Hepatocyte (in vitro differentiated cells): ENCODE measurements around the gene IQCF2. TPM values are rescaled to one million over a fixed set of nuclear protein-coding genes. Genes with fewer than 3 reads are reported as not detected.

Source experiments
- DNase-seq: peaks from one replicate; pipeline ENCODE4 v3.0.0-alpha.2; 2016; ENCODE audit warnings: low spot score
- H2AFZ ChIP-seq: fragments of 200-600 bp; sonication (generic); 2 replicates; pipeline ENCODE4 v1.6.0; 2016; ENCODE audit warnings: antibody characterized with exemption, mild to moderate bottlenecking
- H3K27ac ChIP-seq: fragments of 200-600 bp; sonication (generic); 2 replicates; pipeline ENCODE4 v1.5.1; 2016; ENCODE audit warnings: mild to moderate bottlenecking
- H3K27me3 ChIP-seq: fragments of 200-600 bp; sonication (generic); 2 replicates; pipeline ENCODE4 v1.6.1; 2016
- H3K36me3 ChIP-seq: fragments of 200-600 bp; sonication (generic); replicated peaks from 2 replicates; pipeline ENCODE4 v1.5.1; 2016; ENCODE audit warnings: low read depth; ENCODE audit not compliant: insufficient read depth
- H3K4me1 ChIP-seq: fragments of 200-600 bp; sonication (generic); 2 replicates; pipeline ENCODE4 v1.5.1; 2016; ENCODE audit warnings: mild to moderate bottlenecking, moderate library complexity; ENCODE audit not compliant: insufficient read depth
- H3K4me2 ChIP-seq: fragments of 200-600 bp; sonication (generic); 2 replicates; pipeline ENCODE4 v1.6.0; 2016
- H3K4me3 ChIP-seq: fragments of 200-600 bp; sonication (generic); 2 replicates; pipeline ENCODE4 v1.5.1; 2016; ENCODE audit warnings: mild to moderate bottlenecking
- H3K79me2 ChIP-seq: fragments of 200-600 bp; sonication (generic); 2 replicates; pipeline ENCODE4 v1.6.0; 2017; ENCODE audit warnings: mild to moderate bottlenecking
- H3K9me2 ChIP-seq: fragments of 200-600 bp; sonication (generic); replicated peaks from 2 replicates; pipeline ENCODE4 v1.6.0; 2017; ENCODE audit warnings: mild to moderate bottlenecking; ENCODE audit not compliant: insufficient read depth
- H3K9me3 ChIP-seq: fragments of 200-600 bp; sonication (generic); 2 replicates; pipeline ENCODE4 v1.5.1; 2016; ENCODE audit warnings: low read depth, mild to moderate bottlenecking
- H4K20me1 ChIP-seq: fragments of 200-600 bp; sonication (generic); 2 replicates; pipeline ENCODE4 v1.6.0; 2016; ENCODE audit warnings: mild to moderate bottlenecking; ENCODE audit not compliant: insufficient read depth, poor library complexity, severe bottlenecking
- EZH2 ChIP-seq: fragments of 200-600 bp; sonication (generic); IDR thresholded peaks from 2 replicates; pipeline ENCODE4 v1.6.1; 2016; ENCODE audit warnings: antibody characterized with exemption, mild to moderate bottlenecking, borderline replicate concordance
- EZH2phosphoT487 ChIP-seq: fragments of 200-600 bp; sonication (generic); IDR thresholded peaks from one replicate; pipeline ENCODE4 v1.6.1; 2018; ENCODE audit warnings: antibody characterized with exemption, mild to moderate bottlenecking, low read depth, moderate library complexity; ENCODE audit not compliant: unreplicated experiment, severe bottlenecking
- WGBS: methylation state at CpG from one replicate; pipeline ENCODE4 v1.1.6; 2016; ENCODE audit warnings: low lambda C conversion rate; ENCODE audit errors: missing lambda C conversion rate; 5-methylcytosine and 5-hydroxymethylcytosine counted together
- polyA plus RNA-seq: library from polyadenylated mRNA; unstranded; fragments of >200 nt; fragmentation: Nextera tagmentation; extraction: Ambion mirVana; gene quantifications from 2 replicates; pipeline ENCODE4 v1.2.1, GENCODE V29; 2016
- small RNA-seq: library from RNA; depleted of rRNA; stranded (forward); fragments of <200 nt; gene quantifications from one replicate; pipeline ENCODE3, GENCODE V24; 2014
- total RNA-seq: library from RNA; depleted of rRNA; stranded (reverse); fragments of >200 nt; gene quantifications from 2 replicates; pipeline ENCODE4 v1.2.3, GENCODE V29; 2014
- TF ChIP-seq, protein P1 (sequence below): fragments of 200-600 bp; sonication (generic); IDR thresholded peaks from 2 replicates; pipeline ENCODE4 v1.5.1; 2016; ENCODE audit warnings: antibody characterized with exemption, mild to moderate bottlenecking; ENCODE audit not compliant: poor library complexity

Gene IQCF2
- total and polyA plus RNA-seq, 2 experiments from 2014 or later, result not detected

GRCh38 chr3:51904034-51904823 lies 42.8 kb downstream of the IQCF2 start:
- no peaks in the 10 kb centered on the region for H3K27me3 ChIP-seq
- no peak overlapping the region for H3K4me3 ChIP-seq
- H3K9me2 ChIP-seq, result no peaks in the 10 kb centered on the region
- no peak for DNase-seq
- no peak overlapping the region for H2AFZ ChIP-seq
- no peaks in the 10 kb centered on the region for H3K79me2 ChIP-seq
- no peaks in the 10 kb centered on the region for H4K20me1 ChIP-seq
- H3K4me2 ChIP-seq, result no peak overlapping the region
- H3K9me3 ChIP-seq, result no peaks in the 10 kb centered on the region
- WGBS, result 93% methylated on average over 2 of the region's 2 CpGs
- no peaks in the 10 kb centered on the region for H3K36me3 ChIP-seq
- TF ChIP-seq EZH2phosphoT487, result no peak
- TF ChIP-seq, protein P1, sequence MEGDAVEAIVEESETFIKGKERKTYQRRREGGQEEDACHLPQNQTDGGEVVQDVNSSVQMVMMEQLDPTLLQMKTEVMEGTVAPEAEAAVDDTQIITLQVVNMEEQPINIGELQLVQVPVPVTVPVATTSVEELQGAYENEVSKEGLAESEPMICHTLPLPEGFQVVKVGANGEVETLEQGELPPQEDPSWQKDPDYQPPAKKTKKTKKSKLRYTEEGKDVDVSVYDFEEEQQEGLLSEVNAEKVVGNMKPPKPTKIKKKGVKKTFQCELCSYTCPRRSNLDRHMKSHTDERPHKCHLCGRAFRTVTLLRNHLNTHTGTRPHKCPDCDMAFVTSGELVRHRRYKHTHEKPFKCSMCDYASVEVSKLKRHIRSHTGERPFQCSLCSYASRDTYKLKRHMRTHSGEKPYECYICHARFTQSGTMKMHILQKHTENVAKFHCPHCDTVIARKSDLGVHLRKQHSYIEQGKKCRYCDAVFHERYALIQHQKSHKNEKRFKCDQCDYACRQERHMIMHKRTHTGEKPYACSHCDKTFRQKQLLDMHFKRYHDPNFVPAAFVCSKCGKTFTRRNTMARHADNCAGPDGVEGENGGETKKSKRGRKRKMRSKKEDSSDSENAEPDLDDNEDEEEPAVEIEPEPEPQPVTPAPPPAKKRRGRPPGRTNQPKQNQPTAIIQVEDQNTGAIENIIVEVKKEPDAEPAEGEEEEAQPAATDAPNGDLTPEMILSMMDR, result no peak
- no peak for TF ChIP-seq EZH2
- no peak overlapping the region for H3K27ac ChIP-seq
- no peaks in the 10 kb centered on the region for H3K4me1 ChIP-seq

GRCh38 chr3:51908026-51908425 lies 46.6 kb downstream of the IQCF2 start:
- H3K36me3 ChIP-seq, result no peaks in the 10 kb centered on the region
- H3K9me2 ChIP-seq, result no peaks in the 10 kb centered on the region
- H2AFZ ChIP-seq, result no peak overlapping the region
- no peaks in the 10 kb centered on the region for H3K9me3 ChIP-seq
- H3K4me2 ChIP-seq, result no peak overlapping the region
- H3K27me3 ChIP-seq, result no peaks in the 10 kb centered on the region
- no peak overlapping the region for H3K4me3 ChIP-seq
- no peak overlapping the region for H3K27ac ChIP-seq
- H4K20me1 ChIP-seq, result no peaks in the 10 kb centered on the region
- H3K79me2 ChIP-seq, result no peaks in the 10 kb centered on the region
- 85% methylated on average over 4 of the region's 4 CpGs for WGBS
- no peaks in the 10 kb centered on the region for H3K4me1 ChIP-seq
- DNase-seq, result no peak
- TF ChIP-seq, protein P1, result no peak
- TF ChIP-seq EZH2phosphoT487, result no peak
- no peak for TF ChIP-seq EZH2

Small RNAs within 50 kb of the gene (small RNA-seq; reads per million reads assigned to genes)
- gene RN7SL504P, result 0.22 reads per million

Other genes with a start within 250 kb of the IQCF2 start
- 57.4 and 59.6 TPM in 2 replicates for gene TEX264, start 190.4 kb upstream of the IQCF2 start, total RNA-seq
- 98.7 and 103 TPM in 2 replicates for gene TEX264, start 190.4 kb upstream of the IQCF2 start, polyA plus RNA-seq
- gene GRM2, start 154.5 kb upstream of the IQCF2 start, total RNA-seq, result 0.27 TPM in 1 of 2 replicates, not detected in the other
- gene GRM2, start 154.5 kb upstream of the IQCF2 start, polyA plus RNA-seq, result 0.10 TPM in 1 of 2 replicates, not detected in the other
- gene IQCF6, start 82.4 kb upstream of the IQCF2 start, total RNA-seq, result not detected in 2 replicates
- not detected in 2 replicates for gene IQCF6, start 82.4 kb upstream of the IQCF2 start, polyA plus RNA-seq
- not detected in 2 replicates for gene IQCF5, start 14.0 kb downstream of the IQCF2 start, total RNA-seq
- gene IQCF5, start 14.0 kb downstream of the IQCF2 start, polyA plus RNA-seq, result not detected in 2 replicates
- gene IQCF1, start 41.7 kb downstream of the IQCF2 start, total RNA-seq, result not detected in 2 replicates
- gene IQCF1, start 41.7 kb downstream of the IQCF2 start, polyA plus RNA-seq, result not detected in 2 replicates
- 14.0 and 17.5 TPM in 2 replicates for gene RRP9, start 80.3 kb downstream of the IQCF2 start, total RNA-seq
- gene RRP9, start 80.3 kb downstream of the IQCF2 start, polyA plus RNA-seq, result 23.1 and 32.8 TPM in 2 replicates
- 7.0 and 9.3 TPM in 2 replicates for gene PARP3, start 80.7 kb downstream of the IQCF2 start, total RNA-seq
- 10.3 and 11.6 TPM in 2 replicates for gene PARP3, start 80.7 kb downstream of the IQCF2 start, polyA plus RNA-seq
- not detected in 2 replicates for gene GPR62, start 93.8 kb downstream of the IQCF2 start, total RNA-seq
- 0.08 TPM in 1 of 2 replicates, not detected in the other for gene GPR62, start 93.8 kb downstream of the IQCF2 start, polyA plus RNA-seq
- 48.6 and 60.2 TPM in 2 replicates for gene PCBP4, start 105.8 kb downstream of the IQCF2 start, total RNA-seq
- 42.4 and 53.7 TPM in 2 replicates for gene PCBP4, start 105.8 kb downstream of the IQCF2 start, polyA plus RNA-seq
- gene ABHD14B, start 112.4 kb downstream of the IQCF2 start, total RNA-seq, result 31.9 and 32.8 TPM in 2 replicates
- 40.2 and 48.4 TPM in 2 replicates for gene ABHD14B, start 112.4 kb downstream of the IQCF2 start, polyA plus RNA-seq
- gene ABHD14A, start 113.4 kb downstream of the IQCF2 start, total RNA-seq, result 17.1 and 22.3 TPM in 2 replicates
- gene ABHD14A, start 113.4 kb downstream of the IQCF2 start, polyA plus RNA-seq, result 55.1 and 68.6 TPM in 2 replicates
- gene ACY1, start 121.9 kb downstream of the IQCF2 start, total RNA-seq, result 114 and 164 TPM in 2 replicates
- gene ACY1, start 121.9 kb downstream of the IQCF2 start, polyA plus RNA-seq, result 148 and 183 TPM in 2 replicates
- 981 and 1,184 TPM in 2 replicates for gene RPL29, start 134.3 kb downstream of the IQCF2 start, total RNA-seq
- 786 and 812 TPM in 2 replicates for gene RPL29, start 134.3 kb downstream of the IQCF2 start, polyA plus RNA-seq
- 13.1 and 13.8 TPM in 2 replicates for gene DUSP7, start 195.0 kb downstream of the IQCF2 start, total RNA-seq
- gene DUSP7, start 195.0 kb downstream of the IQCF2 start, polyA plus RNA-seq, result 5.9 and 6.4 TPM in 2 replicates